GM21529 (cell line): Measurements from ENCODE around the gene ERF.
"Not testable (repeated sequence)": the region's sequence is repeated elsewhere in the genome, so short reads cannot be mapped to it uniquely, and the experiment has no call there.

Experiments
- ATAC-seq: cut with Tn5 transposase; IDR thresholded peaks from one replicate; pipeline ENCODE4 v1.9.1; 2021; ENCODE audit not compliant: unreplicated experiment

Gene ERF

GRCh38 chr19:42275517-42275916 is 20.6 kb upstream of the ERF start:
- no peak for ATAC-seq

- ATAC-seq = no peak
These were observed 20.2 kb upstream of the ERF start for GRCh38 chr19:42275103-42275502.

GRCh38 chr19:42274065-42274682 is 19.2 kb upstream of the ERF start:
- ATAC-seq = no peak

- ATAC-seq = no peak
These were observed 18.6 kb upstream of the ERF start for GRCh38 chr19:42273407-42274064.

- ATAC-seq = no peak
These were observed 18.1 kb upstream of the ERF start for GRCh38 chr19:42272989-42273406.

GRCh38 chr19:42272535-42272897 is 17.6 kb upstream of the ERF start:
- no peak for ATAC-seq

- ATAC-seq = no peak
These were observed 17.1 kb upstream of the ERF start for GRCh38 chr19:42271861-42272534.

- no peak for ATAC-seq
These were observed 16.1 kb upstream of the ERF start for GRCh38 chr19:42271045-42271419.

- ATAC-seq = no peak
These were observed 15.6 kb upstream of the ERF start for GRCh38 chr19:42270346-42271044.

GRCh38 chr19:42269478-42270345 is 14.8 kb upstream of the ERF start:
- ATAC-seq = no peak

- ATAC-seq = peak; percentile 77
These were observed 14.0 kb upstream of the ERF start, which contains the start of gene CIC for GRCh38 chr19:42268704-42269477. CIC (plus strand) TSS chr19:42269252; CDS start chr19:42271784, 2,532 bp downstream.

- ATAC-seq = peak; percentile 55
These were observed 13.3 kb upstream of the ERF start for GRCh38 chr19:42268142-42268703.

- no peak for ATAC-seq
These were observed 12.8 kb upstream of the ERF start for GRCh38 chr19:42267644-42268141.

GRCh38 chr19:42266928-42267603 is 12.1 kb upstream of the ERF start:
- not testable (repeated sequence) for ATAC-seq

GRCh38 chr19:42266105-42266504 is 11.2 kb upstream of the ERF start:
- ATAC-seq = not testable (repeated sequence)

GRCh38 chr19:42261763-42262162 is 6.8 kb upstream of the ERF start:
- no peak for ATAC-seq

- ATAC-seq = not testable (repeated sequence)
These were observed 2.9 kb upstream of the ERF start for GRCh38 chr19:42257842-42258241.

- ATAC-seq = no peak
These were observed 1.1 kb upstream of the ERF start for GRCh38 chr19:42255766-42256745.
